ES-I3 (cell line): ENCODE measurements around the gene RMND1.
A peak's percentile ranks its signal among the peaks of the same experiment; 100 is the strongest.
"Not testable (repeated sequence)": the region's sequence is repeated elsewhere in the genome, so short reads cannot be mapped to it uniquely, and the experiment has no call there.

Experiments used
- H3K36me3 ChIP-seq: 2 replicates; pipeline ENCODE4 v1.6.1; 2013; ENCODE audit warnings: mild to moderate bottlenecking, low read length, control low read depth, moderate library complexity; ENCODE audit not compliant: insufficient read depth
- H3K4me1 ChIP-seq: 2 replicates; pipeline ENCODE4 v1.6.1; 2013; ENCODE audit warnings: mild to moderate bottlenecking, control low read depth, low read length; ENCODE audit not compliant: insufficient read depth
- H3K9ac ChIP-seq: 2 replicates; pipeline ENCODE4 v1.6.1; 2013; ENCODE audit warnings: low read depth, mild to moderate bottlenecking, low read length, moderate library complexity
- H3K9me3 ChIP-seq: 2 replicates; pipeline ENCODE4 v1.6.1; 2013; ENCODE audit warnings: mild to moderate bottlenecking, low read length, moderate library complexity; ENCODE audit not compliant: control insufficient read depth, insufficient read depth

Gene RMND1

DNA sequence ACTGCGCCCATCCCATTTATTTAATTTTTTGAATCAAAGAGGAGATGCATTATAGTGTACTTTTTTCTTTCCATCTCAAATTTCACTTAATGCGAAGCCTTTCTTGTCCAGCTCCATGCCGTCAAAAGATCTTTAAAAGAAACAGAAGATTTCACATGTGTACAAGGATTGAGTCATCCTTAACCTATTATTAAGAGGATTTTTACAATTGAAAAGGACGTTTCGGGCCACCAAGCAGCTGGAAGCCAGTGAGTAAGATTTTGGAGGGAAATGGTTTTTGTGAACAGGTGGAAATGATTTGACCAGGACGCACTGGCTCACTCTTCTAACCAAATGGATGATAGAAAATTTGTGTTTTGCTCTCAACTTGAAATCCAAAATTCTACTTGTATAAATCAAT, 26.7 kb upstream of the RMND1 start:
- peaks cover 9% of the 10 kb centered on the region; the same call in 1 of the 2 replicates for H3K4me1 ChIP-seq

DNA sequence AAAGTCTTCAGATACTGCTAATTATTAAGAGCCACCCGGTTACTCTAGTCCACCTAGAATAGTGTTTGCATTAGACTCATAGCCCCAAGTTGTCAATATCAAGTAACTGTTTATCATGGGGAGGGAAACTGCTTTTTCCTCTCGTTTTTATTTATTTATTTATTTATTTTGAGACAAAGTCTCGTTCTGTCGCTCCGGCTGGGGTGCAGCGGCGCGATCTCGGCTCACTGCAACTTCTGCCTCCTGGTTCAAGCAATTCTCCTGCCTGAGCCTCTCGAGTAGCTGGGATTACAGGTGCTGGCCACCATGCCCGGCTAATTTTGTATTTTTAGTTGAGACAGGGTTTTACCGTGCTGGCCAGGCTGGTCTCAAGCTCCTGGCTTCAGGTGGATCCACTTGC, 25.8 kb upstream of the RMND1 start:
- Histone ChIP-seq H3K9me3 (no peaks in the 10 kb centered on the region), H3K9ac (no peak overlapping the region), H3K4me1 (0 out of 2 replicates have a peak, but pooled peaks cover 4% of the 10 kb centered on the region), H3K36me3 (no peaks in the 10 kb centered on the region)

More for the DNA sequence above, 26.7 kb upstream of the RMND1 start:
- H3K36me3 ChIP-seq = no peaks in the 10 kb centered on the region
- H3K9me3 ChIP-seq = no peaks in the 10 kb centered on the region
- no peak overlapping the region for H3K9ac ChIP-seq

DNA sequence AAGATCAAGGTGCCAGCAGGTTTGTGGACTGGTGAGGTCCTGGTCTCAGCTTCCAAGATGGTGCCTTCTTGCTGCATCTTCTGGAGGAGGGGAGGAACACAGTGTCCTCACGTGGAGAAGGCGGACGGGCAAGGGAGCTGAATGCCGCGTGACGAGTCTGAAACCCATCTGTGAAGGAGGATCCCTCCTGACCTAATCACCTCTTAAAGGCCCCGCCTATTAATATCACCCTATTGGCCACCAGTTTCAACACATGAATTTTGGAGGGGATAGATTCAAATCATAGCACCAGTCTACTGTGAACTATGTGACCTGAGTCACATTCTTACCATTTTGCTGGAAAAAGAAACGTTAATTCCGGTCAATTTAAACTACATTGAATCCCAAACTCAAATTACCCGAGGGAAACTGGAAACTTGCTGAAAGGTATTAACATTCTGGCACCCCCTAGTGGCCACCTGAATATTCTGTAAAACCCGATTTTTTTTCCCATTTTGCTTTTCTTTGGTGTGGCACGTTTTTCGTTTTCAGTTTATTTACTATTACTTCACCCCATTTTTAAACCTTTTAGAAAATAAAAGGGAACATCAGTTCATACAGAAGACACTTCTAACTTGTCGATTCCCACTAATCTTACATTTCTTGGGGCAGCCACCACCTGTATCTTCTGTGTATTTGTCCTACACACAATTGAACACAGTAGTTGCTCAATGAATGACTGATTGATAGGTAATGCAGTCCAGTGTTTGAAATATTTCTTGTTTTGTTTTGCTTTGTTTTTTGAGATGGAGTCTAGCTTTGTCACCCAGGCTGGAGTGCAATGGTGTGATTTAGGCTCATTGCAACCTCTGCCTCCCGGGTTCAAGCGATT, 24.0 kb upstream of the RMND1 start:
- Histone ChIP-seq H3K4me1 (0 out of 2 replicates have a peak, but pooled peaks cover 3% of the 10 kb centered on the region), H3K9me3 (no peaks in the 10 kb centered on the region), H3K9ac (peak overlapping the region; percentile 31; the same call in 1 of the 2 replicates), H3K36me3 (no peaks in the 10 kb centered on the region)

DNA sequence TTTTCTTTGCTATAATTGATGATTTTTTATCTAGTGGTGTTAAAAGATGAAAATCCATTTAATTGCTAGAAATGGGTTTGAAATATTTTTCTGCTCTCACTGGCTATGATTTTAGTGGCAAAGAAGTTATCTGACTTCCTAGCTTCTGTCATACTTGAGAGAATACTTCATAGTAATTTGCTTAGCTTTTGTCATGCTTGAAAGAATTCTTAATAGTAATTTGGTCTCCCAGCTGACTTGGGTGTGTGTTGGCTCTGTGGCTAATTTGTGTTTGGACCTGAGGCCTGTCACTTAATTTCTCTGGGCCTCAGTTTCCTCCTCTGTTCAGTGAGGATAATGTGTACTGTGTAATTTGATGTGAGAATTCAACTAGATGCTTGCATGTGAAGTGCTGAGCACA, 12.8 kb upstream of the RMND1 start:
- Histone ChIP-seq H3K9ac (no peak overlapping the region), H3K36me3 (peaks cover 13% of the 10 kb centered on the region), H3K9me3 (no peaks in the 10 kb centered on the region), H3K4me1 (no peaks in the 10 kb centered on the region)

DNA sequence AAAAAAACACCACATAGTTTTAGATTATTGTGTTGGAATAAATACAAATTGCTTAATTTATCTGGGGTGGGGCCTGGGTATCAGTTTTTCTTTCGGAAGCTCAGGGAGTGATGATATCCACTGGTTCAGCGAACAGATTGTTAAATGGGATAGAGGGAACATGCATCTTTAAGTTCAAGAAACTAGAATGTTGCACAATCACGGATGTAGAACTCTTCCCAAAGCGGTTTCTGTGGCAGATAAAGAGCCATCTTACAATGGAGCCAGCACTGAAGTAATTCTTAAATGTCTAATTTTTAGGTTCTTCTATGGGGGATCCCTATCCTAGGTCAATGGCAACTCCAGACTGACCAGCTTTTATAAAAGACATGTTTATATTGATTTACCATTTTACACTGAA, 9.7 kb upstream of the RMND1 start:
- H3K4me1 ChIP-seq = peaks cover 4% of the 10 kb centered on the region
- H3K9me3 ChIP-seq = no peaks in the 10 kb centered on the region
- H3K36me3 ChIP-seq = peaks cover 23% of the 10 kb centered on the region
- H3K9ac ChIP-seq = no peak overlapping the region

DNA sequence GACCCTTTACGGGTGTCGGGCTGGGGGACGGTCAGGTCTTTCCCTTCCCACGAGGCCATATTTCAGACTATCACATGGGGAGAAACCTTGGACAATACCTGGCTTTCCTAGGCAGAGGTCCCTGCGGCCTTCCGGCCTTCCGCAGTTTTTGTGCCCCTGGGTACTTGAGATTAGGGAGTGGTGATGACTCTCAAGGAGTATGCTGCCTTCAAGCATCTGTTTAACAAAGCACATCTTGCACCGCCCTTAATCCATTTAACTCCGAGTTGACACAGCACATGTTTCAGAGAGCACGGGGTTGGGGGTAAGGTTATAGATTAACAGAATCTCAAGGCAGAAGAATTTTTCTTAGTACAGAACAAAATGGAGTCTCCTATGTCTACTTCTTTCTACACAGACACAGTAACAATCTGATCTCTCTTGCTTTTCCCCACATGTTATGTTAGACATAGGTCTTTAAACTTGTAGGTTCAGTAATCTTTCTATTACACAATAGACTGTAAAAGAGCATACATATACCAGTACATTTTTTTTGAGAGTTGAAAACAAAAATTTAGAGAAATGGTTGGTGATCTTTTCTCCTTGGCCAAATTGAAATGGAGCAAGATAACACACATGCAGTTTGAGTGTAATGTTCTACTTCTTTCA, 3.9 kb upstream of the RMND1 start:
- H3K9me3 ChIP-seq, H3K4me1 ChIP-seq: not testable (repeated sequence)
- Histone ChIP-seq H3K9ac (peak overlapping the region; percentile 11; the same call in 1 of the 2 replicates), H3K36me3 (peaks cover 19% of the 10 kb centered on the region)

DNA sequence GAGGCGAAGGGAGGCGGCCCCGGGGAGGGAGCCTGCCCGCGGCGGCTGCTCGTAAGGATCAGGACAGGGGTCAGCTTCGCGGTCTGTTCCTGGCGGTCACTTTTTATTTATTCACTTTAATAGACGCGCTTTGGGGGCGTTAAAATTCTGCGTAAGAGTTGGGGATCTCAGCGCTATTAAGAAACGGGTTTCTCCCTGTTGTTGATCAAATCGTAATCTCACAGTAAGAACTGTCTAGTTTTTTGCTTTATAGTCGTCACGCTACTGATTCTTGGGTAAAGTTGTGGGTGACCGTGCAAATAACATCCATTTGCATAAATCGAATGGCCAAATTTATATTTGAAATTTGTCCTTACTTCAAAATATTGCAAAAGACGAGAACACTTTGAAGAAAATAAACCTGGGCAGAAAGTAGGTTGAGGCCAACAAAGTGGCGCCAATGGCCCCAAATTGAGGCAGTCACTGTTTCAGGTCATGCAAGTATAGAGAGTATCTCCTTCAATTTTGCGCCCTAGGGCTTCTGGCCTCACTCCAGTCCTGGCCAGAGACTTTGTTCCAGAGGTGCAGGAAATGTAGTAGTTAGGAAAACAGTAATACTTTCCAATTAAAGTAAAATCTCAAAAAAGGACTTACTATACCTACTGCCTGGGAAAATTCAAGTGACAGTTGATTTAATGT, 963 bp upstream of the RMND1 start:
- Histone ChIP-seq H3K36me3 (peaks cover 12% of the 10 kb centered on the region), H3K4me1 (peaks cover 10% of the 10 kb centered on the region), H3K9me3 (no peaks in the 10 kb centered on the region), H3K9ac (peak overlapping the region; percentile 85)

DNA sequence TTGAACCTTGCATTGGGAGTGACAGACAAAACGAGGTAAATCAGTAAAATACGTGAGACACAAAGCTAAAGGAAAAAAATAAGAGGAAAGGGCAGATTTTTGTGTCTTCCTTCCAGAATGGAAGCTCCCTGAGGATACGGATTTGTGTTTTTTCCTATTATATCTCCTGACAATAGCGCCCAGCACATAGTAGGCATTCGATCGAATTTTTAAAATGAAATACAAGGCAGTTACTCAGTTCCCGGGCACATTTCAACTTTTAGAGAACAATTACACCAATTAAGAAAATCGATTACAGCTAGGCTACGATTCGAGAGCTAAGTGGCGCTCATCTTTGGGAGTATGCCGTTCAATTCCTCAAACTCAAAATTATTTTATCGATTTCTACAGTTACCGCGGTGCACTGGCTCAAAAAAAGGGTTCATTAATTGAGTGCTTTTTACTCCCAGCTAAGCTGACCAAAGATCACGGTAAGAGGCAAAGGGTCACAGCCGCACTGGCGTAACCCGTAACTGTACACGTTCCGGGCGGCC, 443 bp downstream of the RMND1 start:
- Histone ChIP-seq H3K36me3 (peaks cover 3% of the 10 kb centered on the region; the same call in 1 of the 2 replicates), H3K9ac (peak overlapping the region; percentile 93), H3K9me3 (no peaks in the 10 kb centered on the region), H3K4me1 (peaks cover 4% of the 10 kb centered on the region)

DNA sequence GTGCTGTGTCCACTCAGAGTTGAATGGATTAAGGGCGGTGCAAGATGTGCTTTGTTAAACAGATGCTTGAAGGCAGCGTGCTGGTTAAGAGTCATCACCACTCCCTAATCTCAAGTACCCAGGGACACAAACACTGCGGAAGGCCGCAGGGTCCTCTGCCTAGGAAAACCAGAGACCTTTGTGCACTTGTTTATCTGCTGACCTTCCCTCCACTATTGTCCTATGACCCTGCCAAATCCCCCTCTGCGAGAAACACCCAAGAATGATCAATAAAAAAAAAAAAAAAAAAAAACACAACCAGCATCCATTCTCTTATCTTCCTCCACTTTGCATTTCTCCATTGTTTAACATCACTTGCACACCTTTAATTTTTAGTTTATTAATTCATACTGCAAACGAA, 998 bp downstream of the RMND1 start:
- peak overlapping the region; percentile 93 for H3K9ac ChIP-seq
- H3K9me3 ChIP-seq, H3K36me3 ChIP-seq, H3K4me1 ChIP-seq: not testable (repeated sequence)

DNA sequence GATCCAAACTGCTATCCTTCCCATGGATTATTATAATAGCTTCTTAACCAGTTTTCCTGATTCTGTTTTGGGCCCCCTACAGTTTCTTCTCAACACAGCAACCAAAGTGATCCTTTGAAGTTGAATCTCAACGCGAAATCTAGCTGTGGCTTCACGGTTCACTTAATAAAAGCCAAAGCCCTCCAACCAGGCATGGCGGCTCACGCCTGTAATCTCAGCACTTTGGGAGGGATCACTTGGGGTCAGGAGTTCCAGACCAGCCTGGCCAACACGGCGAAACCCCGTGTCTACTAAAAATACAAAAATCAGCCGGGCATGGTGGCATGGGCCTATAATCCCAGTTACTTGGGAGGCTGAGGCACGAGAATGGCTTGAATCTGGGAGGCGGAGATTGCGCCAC, 3.3 kb downstream of the RMND1 start:
- H3K9ac ChIP-seq = no peak overlapping the region
- no peaks in the 10 kb centered on the region for H3K4me1 ChIP-seq
- no peaks in the 10 kb centered on the region for H3K9me3 ChIP-seq
- peaks cover 3% of the 10 kb centered on the region; the same call in 1 of the 2 replicates for H3K36me3 ChIP-seq

DNA sequence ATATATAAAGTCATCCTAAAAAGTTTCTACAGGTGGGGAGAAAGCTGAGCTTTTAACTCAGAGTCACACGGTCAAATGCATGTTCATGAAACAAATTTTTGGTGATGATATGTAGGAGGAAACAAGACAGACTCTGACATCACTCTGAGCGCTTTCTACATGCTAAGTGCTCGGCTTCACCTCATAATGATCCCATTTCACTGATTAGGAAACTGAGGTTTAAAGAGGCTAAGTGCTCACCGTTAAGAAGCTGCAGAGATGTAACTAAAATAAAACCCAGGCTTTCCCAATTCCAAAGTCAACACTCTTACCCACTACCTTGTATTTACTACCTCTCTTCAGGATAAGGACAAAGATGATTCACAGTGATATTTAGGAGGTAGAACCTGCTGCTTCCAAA, 4.7 kb downstream of the RMND1 start:
- Histone ChIP-seq H3K9me3 (no peaks in the 10 kb centered on the region), H3K9ac (no peak overlapping the region), H3K4me1 (no peaks in the 10 kb centered on the region), H3K36me3 (peaks cover 3% of the 10 kb centered on the region; the same call in 1 of the 2 replicates)

DNA sequence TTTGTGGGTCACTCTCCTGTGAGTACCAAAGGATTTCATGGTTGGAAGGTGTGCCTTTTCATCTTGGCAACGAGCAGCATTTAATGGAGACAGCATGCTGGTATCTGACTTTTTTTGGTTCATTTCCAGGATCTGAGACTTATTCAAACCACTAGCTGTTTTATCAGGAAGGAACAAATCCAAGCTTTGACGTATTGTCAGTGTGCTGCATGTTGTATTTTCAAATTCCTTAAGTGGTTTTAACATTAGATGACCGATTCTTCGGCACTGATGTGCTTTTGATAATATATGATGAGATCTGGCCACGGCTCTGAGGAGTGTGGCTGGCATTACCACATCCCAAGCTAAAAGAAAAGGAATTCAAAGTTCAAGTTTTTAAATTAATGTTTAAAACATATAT, 6.4 kb downstream of the RMND1 start:
- no peaks in the 10 kb centered on the region for H3K9me3 ChIP-seq
- H3K36me3 ChIP-seq = peaks cover 3% of the 10 kb centered on the region; the same call in 1 of the 2 replicates
- no peaks in the 10 kb centered on the region for H3K4me1 ChIP-seq
- no peak overlapping the region for H3K9ac ChIP-seq

DNA sequence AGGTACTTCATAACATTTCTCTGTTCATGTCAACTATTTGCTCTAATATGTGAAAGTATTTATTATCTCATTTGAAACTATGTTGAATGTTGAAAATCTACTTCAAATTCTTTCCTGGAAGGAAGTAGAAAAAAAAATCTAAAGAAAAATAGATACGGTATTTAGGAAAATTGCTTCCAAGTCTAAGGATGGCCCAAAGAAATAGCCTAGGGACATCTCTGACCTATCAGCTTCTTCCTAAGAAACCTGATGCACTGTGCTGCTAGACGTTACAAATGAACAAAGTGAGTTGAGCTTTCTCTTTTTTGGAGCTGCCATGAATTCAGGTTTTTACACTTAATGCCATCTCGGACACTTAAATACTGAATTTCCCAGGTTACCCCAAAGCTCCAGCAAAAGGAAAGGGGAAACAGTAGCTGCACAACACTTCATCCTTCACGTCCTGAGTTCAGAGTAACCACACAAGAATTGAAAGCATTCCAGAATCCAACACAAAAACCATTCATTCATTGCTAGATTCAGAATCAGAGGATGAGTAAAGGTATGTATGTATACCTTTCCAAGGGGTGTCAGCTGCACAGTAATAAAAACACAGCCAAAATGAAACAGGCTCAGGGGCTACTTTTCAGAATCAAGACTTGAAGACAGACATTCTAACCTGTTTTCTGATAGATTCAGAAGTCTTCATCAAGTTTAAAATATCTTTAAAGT, 7.9 kb downstream of the RMND1 start:
- peaks cover 3% of the 10 kb centered on the region; the same call in 1 of the 2 replicates for H3K36me3 ChIP-seq
- no peaks in the 10 kb centered on the region for H3K9me3 ChIP-seq
- H3K4me1 ChIP-seq = no peaks in the 10 kb centered on the region
- H3K9ac ChIP-seq = no peak overlapping the region

DNA sequence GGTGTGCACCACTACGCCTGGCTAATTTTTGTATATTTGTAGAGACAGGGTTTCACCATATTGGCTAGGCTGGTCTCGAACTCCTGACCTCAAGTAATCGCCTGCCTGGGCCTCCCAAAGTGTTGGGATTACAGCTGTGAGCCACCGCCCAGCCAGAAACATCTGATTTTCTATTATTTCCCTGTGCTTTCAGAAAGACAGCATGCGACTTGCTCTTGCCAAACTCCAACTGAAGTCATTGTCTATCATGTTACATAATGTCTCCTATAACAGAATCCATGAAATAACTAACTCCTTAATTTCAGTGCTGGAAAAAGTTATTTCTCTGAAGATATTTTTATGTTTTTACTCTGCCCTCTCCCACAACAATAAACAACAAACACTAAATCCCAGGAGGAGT, 8.5 kb downstream of the RMND1 start:
- no peaks in the 10 kb centered on the region for H3K4me1 ChIP-seq
- H3K9ac ChIP-seq = no peak overlapping the region
- peaks cover 3% of the 10 kb centered on the region; the same call in 1 of the 2 replicates for H3K36me3 ChIP-seq
- H3K9me3 ChIP-seq = no peaks in the 10 kb centered on the region
